GM19238 (cell line): ENCODE data around the gene BACH1.
"Not testable (repeated sequence)": the region's sequence is repeated elsewhere in the genome, so short reads cannot be mapped to it uniquely, and the experiment has no call there.

Experiments used
- DNase-seq: peaks from one replicate; pipeline ENCODE4 v3.0.0; 2011; ENCODE audit warnings: low spot score; ENCODE audit not compliant: insufficient read length

Gene BACH1

GRCh38 chr21:29298348-29299045, at the start of gene BACH1:
Gene BACH1 (plus strand): TSS chr21:29298922. CDS start chr21:29321281, 22,359 bp downstream.
- DNase-seq = peak; percentile 79

GRCh38 chr21:29249289-29249688, 49.4 kb upstream of the BACH1 start:
- DNase-seq = not testable (repeated sequence)

DNA sequence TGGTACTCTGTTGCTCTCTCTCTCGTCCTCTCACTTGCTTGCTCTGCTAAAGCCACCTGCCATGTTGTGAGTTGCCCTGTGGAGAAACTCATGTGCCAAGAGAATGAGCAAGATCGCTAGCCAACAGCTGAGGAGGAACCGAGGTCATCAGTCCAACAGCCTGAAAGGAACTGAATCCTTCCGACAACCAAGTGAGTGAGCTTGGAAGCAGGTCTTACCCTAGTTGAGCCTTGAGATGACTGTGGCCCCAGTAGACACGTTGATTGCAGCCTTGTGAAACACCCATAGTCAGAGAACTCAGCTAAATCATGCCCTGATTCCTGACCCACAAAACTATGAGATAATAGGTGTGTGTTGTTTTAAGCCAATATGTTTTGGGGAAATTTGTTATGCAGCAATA, 48.1 kb upstream of the BACH1 start:
- no peak for DNase-seq

DNA sequence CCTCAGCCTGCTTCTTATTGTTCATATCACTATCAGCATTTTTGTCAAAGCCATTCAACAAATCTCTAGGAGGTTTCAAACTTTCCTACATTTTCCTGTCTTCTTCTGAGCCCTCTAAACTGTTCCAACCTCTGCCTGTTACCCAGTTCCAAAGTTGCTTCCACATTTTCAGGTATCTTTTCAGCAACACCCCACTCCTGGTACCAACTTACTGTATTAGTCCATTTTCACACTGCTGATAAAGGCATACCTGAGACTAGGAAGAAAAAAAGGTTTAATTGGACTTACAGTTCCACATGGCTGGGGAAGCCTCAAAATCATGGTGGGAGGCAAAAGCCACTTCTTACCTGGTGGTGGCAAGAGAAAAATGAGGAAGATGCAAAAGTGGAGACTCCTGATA, 44.9 kb upstream of the BACH1 start:
- DNase-seq = not testable (repeated sequence)

DNA sequence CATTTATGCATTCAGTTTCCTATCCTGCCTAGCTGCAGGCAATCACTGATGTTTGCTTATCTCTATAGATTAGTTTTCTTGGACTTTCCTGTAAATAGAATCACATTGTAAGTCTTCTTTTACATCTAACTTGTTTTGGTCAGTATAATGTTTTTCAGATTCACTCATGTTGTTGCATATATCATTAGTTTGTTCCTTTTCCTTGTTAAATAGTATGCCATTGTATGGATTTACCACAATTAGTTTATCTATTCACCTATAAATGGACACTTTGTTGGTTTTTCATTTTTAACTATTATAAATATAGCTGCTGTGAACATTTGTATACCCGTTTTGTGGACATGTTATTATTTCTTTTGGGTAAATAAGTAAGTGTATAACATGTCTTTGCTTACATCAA, 44.2 kb upstream of the BACH1 start:
- DNase-seq = no peak

- no peak for DNase-seq
These were observed 42.4 kb upstream of the BACH1 start for GRCh38 chr21:29256126-29256910.

- DNase-seq = no peak
These were observed 41.0 kb upstream of the BACH1 start for GRCh38 chr21:29257701-29258100.

- DNase-seq = no peak
These were observed 39.9 kb upstream of the BACH1 start for GRCh38 chr21:29258626-29259338.

GRCh38 chr21:29260461-29260860, 38.3 kb upstream of the BACH1 start:
- DNase-seq = no peak

DNA sequence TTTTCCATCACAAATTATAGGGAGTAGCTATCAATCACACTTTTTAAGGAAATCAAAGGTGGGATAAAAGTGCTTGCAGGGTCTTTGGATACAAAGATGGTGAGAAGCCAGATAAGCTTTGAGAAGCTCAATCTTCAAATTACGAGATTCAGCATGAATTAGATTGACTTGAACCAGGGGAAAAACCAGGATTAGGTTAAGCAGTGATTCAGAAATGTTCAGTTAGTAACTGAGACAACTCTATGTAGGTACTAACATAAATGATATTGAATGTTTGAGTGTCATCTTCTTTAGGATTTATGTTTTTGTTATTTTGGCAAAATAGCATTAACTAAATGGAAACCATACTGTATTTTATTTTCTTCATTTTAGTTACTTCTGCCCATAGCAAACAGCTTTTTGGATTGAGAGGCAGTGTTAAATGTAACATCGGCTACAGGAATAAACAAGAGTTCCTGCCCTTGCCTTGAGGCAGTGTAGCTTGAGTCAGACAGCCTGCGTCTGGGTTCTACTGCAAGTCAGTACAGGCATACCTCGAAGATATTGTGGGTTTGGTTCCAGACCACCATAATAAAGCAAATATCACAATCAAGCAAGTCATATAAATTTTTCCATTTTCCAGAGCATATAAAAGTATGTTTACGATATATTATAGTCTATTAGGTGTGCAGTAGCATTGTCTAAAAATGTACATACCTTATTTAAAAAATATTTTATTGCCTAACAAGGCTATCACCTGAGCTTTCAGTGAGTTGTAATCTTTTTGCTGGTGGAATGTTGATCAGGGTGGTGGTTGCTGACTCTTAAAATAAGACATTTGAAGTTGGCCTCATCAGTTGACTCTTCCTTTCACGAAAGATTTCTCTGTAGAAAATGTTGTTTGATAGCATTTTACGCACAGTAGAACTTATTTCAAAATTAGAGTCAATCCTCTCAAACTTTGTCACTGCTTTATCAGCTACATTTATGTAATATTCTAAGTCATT, 36.9 kb upstream of the BACH1 start:
- DNase-seq = no peak

- no peak for DNase-seq
These were observed 34.0 kb upstream of the BACH1 start for GRCh38 chr21:29264721-29265120.

DNA sequence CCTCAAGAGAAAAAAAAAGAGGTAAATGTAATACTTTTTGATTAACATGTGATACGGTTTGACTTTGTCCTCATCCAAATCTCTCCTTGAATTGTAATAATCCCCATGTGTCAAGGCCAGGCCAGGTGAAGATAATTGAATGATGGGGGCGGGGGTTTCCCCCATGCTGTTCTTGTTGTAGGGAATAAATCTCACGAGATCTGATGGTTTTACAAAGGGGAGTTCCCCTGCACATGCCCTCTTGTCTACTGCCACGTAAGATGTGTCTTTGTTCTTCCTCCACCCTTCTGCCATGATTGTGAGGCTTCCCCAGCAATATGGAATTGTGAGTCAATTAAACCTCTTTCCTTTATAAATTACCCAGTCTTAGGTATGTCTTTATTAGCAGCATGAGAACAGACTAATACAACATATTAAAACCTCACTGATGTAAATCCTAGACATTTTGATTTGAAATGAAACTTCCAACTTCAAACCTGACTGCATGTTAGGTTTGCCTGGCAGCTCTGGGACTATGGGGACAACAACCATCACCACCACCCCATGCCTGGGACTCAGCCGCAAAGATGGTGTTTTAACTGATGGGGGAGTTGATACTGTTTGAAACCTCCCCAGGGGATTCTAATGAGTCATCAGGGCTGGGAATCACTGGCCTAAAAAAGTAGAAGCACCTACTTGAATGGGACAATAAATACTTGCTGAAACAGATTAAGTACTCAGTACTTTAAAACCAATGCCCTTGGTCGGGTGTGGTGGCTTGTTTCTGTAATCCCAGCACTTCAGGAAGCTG, 32.8 kb upstream of the BACH1 start:
- no peak for DNase-seq

DNA sequence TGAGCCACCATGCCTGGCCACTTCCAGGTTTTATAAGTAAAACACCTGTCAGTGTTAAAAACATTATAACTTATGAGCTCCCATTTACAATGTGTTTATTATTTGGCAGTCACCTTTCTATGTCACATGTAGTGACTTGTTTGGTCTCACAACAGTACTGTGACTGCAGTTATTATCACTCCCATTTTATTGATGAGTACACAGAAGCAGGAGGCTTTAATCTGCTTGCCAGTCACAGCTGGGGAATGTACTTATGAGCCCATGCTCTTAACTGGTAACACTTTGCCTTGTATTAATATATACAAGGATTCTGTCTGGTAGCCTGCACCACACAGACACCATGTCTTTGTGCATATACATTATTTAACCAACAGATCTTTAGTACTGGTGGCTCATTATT, 31.1 kb upstream of the BACH1 start:
- no peak for DNase-seq

DNA sequence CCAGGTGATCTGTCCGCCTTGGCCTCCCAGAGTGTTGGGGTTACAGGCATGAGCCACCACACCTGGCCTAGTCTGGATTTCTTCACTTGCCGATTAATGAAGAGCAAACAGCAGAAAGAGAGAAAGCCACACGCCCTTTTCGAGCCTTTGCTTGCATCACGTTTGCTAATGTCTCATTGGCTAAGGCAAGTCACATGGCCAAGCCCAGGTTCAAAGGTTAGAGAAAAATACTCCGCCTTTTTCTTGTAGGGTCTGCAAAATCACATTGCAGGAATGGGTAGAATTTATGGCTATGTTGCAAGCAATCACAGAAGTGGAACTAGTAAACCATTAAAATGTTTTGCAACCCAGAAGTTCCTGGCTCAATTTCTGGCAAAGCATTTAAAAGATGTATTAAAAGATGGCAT, 26.8 kb upstream of the BACH1 start:
- DNase-seq = no peak

DNA sequence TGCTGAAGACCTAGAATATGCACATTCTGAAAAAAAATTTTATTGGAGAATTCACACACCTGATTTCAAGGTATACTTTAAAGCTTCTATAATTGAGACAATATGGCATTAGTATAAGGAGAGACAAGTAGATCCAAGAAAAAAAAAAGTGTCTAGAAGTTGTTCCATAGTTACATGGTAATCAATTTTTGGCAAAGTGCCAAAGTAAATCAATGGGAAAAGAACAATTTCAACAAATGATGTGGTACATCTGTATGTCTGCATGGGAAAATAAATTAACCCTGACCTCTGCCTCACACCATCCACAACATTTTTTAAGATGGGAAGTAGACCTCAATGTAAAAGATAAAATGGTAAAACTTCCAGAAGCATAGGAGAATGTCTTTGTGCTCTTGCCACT, 21.3 kb upstream of the BACH1 start:
- no peak for DNase-seq

DNA sequence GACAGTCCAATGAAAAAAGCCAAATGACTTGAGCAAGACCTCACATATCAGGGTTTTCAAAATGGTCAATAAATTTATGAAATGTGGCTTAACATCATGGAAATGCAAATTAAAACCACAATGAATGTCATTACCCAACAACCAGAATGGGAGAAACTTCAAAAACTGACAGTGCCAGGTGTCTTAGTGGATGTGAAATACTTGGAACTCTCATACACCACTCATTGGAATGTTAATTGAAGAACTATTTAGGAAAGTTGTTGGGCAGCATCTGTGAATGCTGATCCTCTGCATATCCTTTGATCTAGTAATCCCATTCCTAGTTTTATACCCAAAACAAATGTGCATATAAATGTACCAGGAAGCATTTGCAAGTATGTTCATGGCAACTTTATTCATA, 19.2 kb upstream of the BACH1 start:
- DNase-seq = no peak

DNA sequence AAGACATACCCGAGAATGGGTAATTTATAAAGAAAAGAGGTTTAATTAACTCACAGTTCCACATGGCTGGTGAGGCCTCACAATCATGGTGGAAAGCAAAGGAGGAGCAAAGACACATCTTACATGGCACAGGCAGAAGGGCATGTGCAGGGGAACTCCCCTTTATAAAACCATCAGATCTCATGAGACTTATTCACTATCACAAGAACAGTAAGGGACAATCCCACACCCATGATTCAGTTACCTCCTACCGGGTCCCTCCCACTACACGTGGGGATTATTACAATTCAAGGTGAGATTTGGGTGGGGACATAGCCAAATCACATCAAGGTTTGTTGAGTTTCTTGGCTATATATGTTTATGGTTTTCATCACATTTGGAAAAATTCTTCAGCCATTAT, 16.9 kb upstream of the BACH1 start:
- DNase-seq = not testable (repeated sequence)

DNA sequence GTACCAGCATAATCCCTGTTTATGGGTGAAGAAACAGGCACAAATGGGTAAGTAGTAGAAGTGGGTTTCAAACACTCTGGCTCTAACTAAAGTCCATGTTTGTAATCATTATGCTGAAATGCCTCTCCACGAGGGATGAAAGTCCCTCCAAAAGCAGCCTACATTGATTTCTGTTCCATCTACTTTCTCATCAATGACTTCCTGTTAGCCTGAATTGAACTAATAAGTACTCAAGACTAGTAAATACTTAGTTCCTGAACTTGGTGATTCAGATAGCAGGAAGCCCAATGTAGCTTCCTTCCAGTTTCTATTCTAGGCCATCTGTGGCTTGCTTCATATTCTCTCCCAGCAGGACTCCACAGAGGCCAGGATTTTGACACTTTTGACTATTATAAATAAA, 11.3 kb upstream of the BACH1 start:
- DNase-seq = no peak

DNA sequence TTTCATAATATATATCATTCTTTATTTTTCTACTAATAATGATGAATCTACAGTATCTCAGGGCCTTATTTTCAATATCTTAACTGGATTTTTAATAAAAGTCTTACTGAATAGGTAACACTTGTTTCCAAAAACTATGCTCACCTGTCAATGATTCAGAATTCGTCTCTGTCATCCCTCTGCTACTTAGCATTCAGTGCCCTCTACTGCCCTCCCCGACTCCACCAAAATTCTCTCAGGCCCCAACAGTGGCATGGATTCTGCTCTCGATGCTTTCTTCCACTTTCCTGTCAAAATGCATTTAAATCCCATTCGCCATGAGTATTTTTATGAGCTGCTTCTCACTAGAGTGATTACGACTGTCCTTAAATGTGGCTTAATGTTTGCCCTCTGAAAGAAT, 10.5 kb upstream of the BACH1 start:
- no peak for DNase-seq

DNA sequence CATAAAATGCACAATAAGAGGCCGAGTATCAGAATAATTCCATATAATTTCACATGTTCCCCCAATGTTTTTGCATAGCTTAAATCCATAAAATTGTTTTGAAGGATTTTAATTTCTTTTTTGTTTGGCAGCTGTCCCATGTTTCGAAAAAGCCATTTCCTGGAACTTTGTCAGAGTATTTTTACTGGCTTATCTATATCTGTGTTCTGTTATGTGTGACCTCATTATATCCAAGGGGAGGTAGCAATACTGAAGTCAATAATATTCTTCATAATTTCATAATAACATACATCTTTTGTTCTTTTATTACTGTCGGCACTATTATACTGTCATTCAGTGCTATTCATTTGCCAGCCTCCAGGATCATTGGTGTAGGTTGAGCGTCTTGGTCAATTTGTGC, 9.4 kb upstream of the BACH1 start:
- no peak for DNase-seq
